ENCODE measurements around the gene PLA2G4F.

- no peak for TF ChIP-seq ZNF274 (IDR thresholded peaks at IDR 0.05; ENCODE audit: low read length)
- no peak for TF ChIP-seq ZNF274 (tag by site-specific recombination; IDR thresholded peaks at IDR 0.05; ENCODE audit: borderline replicate concordance)
- no peak for TF ChIP-seq ZBTB1 (tag by site-specific recombination; IDR thresholded peaks at IDR 0.05)
- TF ChIP-seq, protein P1, sequence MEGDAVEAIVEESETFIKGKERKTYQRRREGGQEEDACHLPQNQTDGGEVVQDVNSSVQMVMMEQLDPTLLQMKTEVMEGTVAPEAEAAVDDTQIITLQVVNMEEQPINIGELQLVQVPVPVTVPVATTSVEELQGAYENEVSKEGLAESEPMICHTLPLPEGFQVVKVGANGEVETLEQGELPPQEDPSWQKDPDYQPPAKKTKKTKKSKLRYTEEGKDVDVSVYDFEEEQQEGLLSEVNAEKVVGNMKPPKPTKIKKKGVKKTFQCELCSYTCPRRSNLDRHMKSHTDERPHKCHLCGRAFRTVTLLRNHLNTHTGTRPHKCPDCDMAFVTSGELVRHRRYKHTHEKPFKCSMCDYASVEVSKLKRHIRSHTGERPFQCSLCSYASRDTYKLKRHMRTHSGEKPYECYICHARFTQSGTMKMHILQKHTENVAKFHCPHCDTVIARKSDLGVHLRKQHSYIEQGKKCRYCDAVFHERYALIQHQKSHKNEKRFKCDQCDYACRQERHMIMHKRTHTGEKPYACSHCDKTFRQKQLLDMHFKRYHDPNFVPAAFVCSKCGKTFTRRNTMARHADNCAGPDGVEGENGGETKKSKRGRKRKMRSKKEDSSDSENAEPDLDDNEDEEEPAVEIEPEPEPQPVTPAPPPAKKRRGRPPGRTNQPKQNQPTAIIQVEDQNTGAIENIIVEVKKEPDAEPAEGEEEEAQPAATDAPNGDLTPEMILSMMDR (tag by site-specific recombination; IDR thresholded peaks at IDR 0.05) = 0 out of 2 replicates have a peak, but pooled peaks have one; percentile 20
- TF ChIP-seq ZBTB49 (tag by site-specific recombination; IDR thresholded peaks at IDR 0.05; ENCODE audit: low read depth) = no peak
- TF ChIP-seq ZNF488 (tag by site-specific recombination; IDR thresholded peaks at IDR 0.05) = no peak
- no peak for TF ChIP-seq ZNF23 (tag by site-specific recombination; IDR thresholded peaks at IDR 0.05; ENCODE audit: borderline replicate concordance)
Observed at GRCh38 chr15:42094512-42094963, 61.9 kb downstream of the PLA2G4F start, which contains the start of gene PLA2G4D.

Measured in HEK293 (cell line).